WTC11 (cell line): ENCODE results near the gene SPSB3. TPM values are rescaled to one million over a fixed set of nuclear protein-coding genes. Genes with fewer than 3 reads are reported as not detected.

ENCODE experiments used
- AFF4 ChIP-seq: sonication (generic); formaldehyde crosslinking; IDR thresholded peaks from 2 replicates; pipeline ENCODE4 v1.8.1; 2023; ENCODE audit warnings: mild to moderate bottlenecking, missing genetic modification reagents, borderline replicate concordance
- AR ChIP-seq: fragments of 250-450 bp; sonication (Bioruptor Pico); IDR thresholded peaks from 2 replicates; pipeline ENCODE4 v1.9.0; 2021; ENCODE audit warnings: mild to moderate bottlenecking
- ELF4 ChIP-seq: sonication (generic); formaldehyde crosslinking; IDR thresholded peaks from 2 replicates; pipeline ENCODE4 v1.8.1; 2022; ENCODE audit warnings: low read depth, mild to moderate bottlenecking, moderate library complexity, missing genetic modification reagents
- EMX1 ChIP-seq: fragments of 250-450 bp; sonication (Bioruptor Pico); IDR thresholded peaks from 2 replicates; pipeline ENCODE4 v1.8.0; 2021; ENCODE audit warnings: mild to moderate bottlenecking
- FOXK1 ChIP-seq: sonication (generic); formaldehyde crosslinking; IDR thresholded peaks from 2 replicates; pipeline ENCODE4 v1.8.0; 2022; ENCODE audit warnings: mild to moderate bottlenecking, moderate library complexity, missing genetic modification reagents
- GABPB1 ChIP-seq: sonication (generic); formaldehyde crosslinking; IDR thresholded peaks from 2 replicates; pipeline ENCODE4 v1.8.1; 2023; ENCODE audit warnings: mild to moderate bottlenecking, missing genetic modification reagents
- GRHL2 ChIP-seq: fragments of 250-450 bp; sonication (Bioruptor Pico); IDR thresholded peaks from 2 replicates; pipeline ENCODE4 v1.8.0; 2022; ENCODE audit warnings: mild to moderate bottlenecking, moderate library complexity; ENCODE audit not compliant: insufficient replicate concordance, severe bottlenecking
- HMGXB4 ChIP-seq: sonication (generic); formaldehyde crosslinking; IDR thresholded peaks from 2 replicates; pipeline ENCODE4 v1.8.1; 2023; ENCODE audit warnings: mild to moderate bottlenecking, moderate library complexity, missing genetic modification reagents
- IRF1 ChIP-seq: sonication (generic); formaldehyde crosslinking; IDR thresholded peaks from 2 replicates; pipeline ENCODE4 v1.8.0; 2023; ENCODE audit warnings: missing genetic modification reagents
- JUN ChIP-seq: sonication (generic); formaldehyde crosslinking; IDR thresholded peaks from 2 replicates; pipeline ENCODE4 v1.8.0; 2023; ENCODE audit warnings: mild to moderate bottlenecking, missing genetic modification reagents
- MAX ChIP-seq: sonication (generic); formaldehyde crosslinking; IDR thresholded peaks from 2 replicates; pipeline ENCODE4 v1.8.0; 2022; ENCODE audit warnings: mild to moderate bottlenecking, missing genetic modification reagents
- NFE2L1 ChIP-seq: sonication (generic); formaldehyde crosslinking; IDR thresholded peaks from 2 replicates; pipeline ENCODE4 v1.8.1; 2023; ENCODE audit warnings: missing genetic modification reagents
- NR2C2 ChIP-seq: sonication (generic); formaldehyde crosslinking; IDR thresholded peaks from 2 replicates; pipeline ENCODE4 v1.8.0; 2022; ENCODE audit warnings: mild to moderate bottlenecking, missing genetic modification reagents
- TCF7 ChIP-seq: sonication (generic); formaldehyde crosslinking; IDR thresholded peaks from 2 replicates; pipeline ENCODE4 v1.8.0; 2022; ENCODE audit warnings: mild to moderate bottlenecking, low read depth, missing genetic modification reagents, moderate library complexity
- TP53 ChIP-seq: sonication (generic); formaldehyde crosslinking; IDR thresholded peaks from 2 replicates; pipeline ENCODE4 v1.8.1; 2023; ENCODE audit warnings: mild to moderate bottlenecking, missing genetic modification reagents
- ZNF138 ChIP-seq: sonication (generic); formaldehyde crosslinking; conservative IDR thresholded peaks from 2 replicates; pipeline ENCODE4 v1.8.1; 2022; ENCODE audit warnings: mild to moderate bottlenecking, moderate library complexity, missing genetic modification reagents
- ZNF232 ChIP-seq: sonication (generic); formaldehyde crosslinking; IDR thresholded peaks from 2 replicates; pipeline ENCODE4 v1.8.0; 2022; ENCODE audit warnings: mild to moderate bottlenecking, missing genetic modification reagents
- ZNF396 ChIP-seq: fragments of 250-450 bp; sonication (Bioruptor Pico); IDR thresholded peaks from 2 replicates; pipeline ENCODE4 v1.8.0; 2021; ENCODE audit warnings: mild to moderate bottlenecking, moderate library complexity, borderline replicate concordance
- total RNA-seq: library from RNA; stranded (reverse); gene quantifications from 3 replicates; pipeline ENCODE4 v1.2.3, GENCODE V29; 2021
- TF ChIP-seq, protein P1 (sequence below): sonication (generic); formaldehyde crosslinking; IDR thresholded peaks from 2 replicates; pipeline ENCODE4 v1.8.0; 2022; ENCODE audit warnings: missing genetic modification reagents
- TF ChIP-seq, protein P2 (sequence below): sonication (generic); formaldehyde crosslinking; IDR thresholded peaks from 2 replicates; pipeline ENCODE4 v1.8.1; 2023; ENCODE audit warnings: mild to moderate bottlenecking, missing genetic modification reagents
- TF ChIP-seq, protein P3 (sequence below): fragments of 200-600 bp; IDR thresholded peaks from 2 replicates; pipeline ENCODE4 v1.8.0; 2022; ENCODE audit warnings: antibody characterized with exemption

The SPSB3 gene
- total RNA-seq, 1 experiment from 2014 or later, result 32.8 TPM

DNA sequence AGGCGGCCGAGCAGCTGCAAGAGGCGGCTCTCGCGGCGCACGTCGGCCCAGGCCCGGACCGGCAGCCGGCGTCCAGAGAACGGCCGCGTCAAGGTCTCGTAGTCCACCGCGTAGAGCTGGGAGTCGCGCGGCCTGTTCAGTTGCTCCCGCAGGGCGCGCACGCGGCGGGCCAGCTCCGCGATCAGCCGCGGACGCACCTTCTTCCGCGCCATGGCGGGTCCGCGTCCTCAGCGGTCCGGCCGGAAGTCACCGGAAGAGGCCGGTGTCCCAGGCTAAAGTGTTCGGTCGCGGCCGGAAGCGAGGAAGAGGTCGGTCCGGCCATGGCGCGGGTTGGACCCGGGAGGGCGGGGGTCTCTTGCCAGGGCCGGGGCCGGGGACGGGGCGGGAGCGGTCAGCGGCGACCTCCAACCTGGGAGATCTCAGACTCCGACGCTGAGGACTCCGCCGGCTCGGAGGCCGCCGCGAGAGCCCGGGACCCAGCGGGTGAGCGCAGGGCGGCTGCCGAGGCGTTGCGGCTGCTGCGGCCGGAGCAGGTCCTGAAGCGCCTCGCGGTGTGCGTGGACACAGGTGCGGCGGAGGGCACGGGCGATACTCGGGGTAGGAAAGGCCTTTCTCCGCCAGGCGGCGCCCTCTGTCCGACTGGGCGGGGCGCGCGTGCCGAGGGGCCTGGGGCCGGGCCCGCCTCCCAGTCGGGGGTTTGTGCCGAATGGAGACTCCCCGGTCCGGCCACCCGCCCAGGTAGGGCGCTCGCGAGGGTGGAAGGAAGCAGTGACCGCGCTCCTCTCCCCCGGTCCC, 9.3 kb downstream of the SPSB3 start, which contains the start of gene MRPS34 (continued):
- TF ChIP-seq GABPB1 (CRISPR knock-in tag) (peak; percentile 89), GRHL2 (CRISPR knock-in tag) (no peak), ZNF138 (CRISPR knock-in tag) (no peak), ZNF396 (no peak), AFF4 (CRISPR knock-in tag) (no peak), NR2C2 (no peak), AR (CRISPR knock-in tag) (no peak), ZNF232 (peak; percentile 84), IRF1 (CRISPR knock-in tag) (0 out of 2 replicates have a peak, but pooled peaks have one; percentile 78), ELF4 (CRISPR knock-in tag) (no peak), TCF7 (CRISPR knock-in tag) (peak; percentile 17; the same call in 1 of the 2 replicates), TP53 (CRISPR knock-in tag) (no peak), EMX1 (no peak), NFE2L1 (CRISPR knock-in tag) (no peak; the same call in 1 of the 2 replicates), JUN (peak; percentile 71; the same call in 1 of the 2 replicates), MAX (CRISPR knock-in tag) (peak; percentile 87), HMGXB4 (CRISPR knock-in tag) (peak; percentile 95), FOXK1 (CRISPR knock-in tag) (peak; percentile 87)
- TF ChIP-seq, protein P1, sequence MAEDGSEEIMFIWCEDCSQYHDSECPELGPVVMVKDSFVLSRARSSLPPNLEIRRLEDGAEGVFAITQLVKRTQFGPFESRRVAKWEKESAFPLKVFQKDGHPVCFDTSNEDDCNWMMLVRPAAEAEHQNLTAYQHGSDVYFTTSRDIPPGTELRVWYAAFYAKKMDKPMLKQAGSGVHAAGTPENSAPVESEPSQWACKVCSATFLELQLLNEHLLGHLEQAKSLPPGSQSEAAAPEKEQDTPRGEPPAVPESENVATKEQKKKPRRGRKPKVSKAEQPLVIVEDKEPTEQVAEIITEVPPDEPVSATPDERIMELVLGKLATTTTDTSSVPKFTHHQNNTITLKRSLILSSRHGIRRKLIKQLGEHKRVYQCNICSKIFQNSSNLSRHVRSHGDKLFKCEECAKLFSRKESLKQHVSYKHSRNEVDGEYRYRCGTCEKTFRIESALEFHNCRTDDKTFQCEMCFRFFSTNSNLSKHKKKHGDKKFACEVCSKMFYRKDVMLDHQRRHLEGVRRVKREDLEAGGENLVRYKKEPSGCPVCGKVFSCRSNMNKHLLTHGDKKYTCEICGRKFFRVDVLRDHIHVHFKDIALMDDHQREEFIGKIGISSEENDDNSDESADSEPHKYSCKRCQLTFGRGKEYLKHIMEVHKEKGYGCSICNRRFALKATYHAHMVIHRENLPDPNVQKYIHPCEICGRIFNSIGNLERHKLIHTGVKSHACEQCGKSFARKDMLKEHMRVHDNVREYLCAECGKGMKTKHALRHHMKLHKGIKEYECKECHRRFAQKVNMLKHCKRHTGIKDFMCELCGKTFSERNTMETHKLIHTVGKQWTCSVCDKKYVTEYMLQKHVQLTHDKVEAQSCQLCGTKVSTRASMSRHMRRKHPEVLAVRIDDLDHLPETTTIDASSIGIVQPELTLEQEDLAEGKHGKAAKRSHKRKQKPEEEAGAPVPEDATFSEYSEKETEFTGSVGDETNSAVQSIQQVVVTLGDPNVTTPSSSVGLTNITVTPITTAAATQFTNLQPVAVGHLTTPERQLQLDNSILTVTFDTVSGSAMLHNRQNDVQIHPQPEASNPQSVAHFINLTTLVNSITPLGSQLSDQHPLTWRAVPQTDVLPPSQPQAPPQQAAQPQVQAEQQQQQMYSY (CRISPR knock-in tag), result no peak; the same call in 1 of the 2 replicates
- TF ChIP-seq, protein P2, sequence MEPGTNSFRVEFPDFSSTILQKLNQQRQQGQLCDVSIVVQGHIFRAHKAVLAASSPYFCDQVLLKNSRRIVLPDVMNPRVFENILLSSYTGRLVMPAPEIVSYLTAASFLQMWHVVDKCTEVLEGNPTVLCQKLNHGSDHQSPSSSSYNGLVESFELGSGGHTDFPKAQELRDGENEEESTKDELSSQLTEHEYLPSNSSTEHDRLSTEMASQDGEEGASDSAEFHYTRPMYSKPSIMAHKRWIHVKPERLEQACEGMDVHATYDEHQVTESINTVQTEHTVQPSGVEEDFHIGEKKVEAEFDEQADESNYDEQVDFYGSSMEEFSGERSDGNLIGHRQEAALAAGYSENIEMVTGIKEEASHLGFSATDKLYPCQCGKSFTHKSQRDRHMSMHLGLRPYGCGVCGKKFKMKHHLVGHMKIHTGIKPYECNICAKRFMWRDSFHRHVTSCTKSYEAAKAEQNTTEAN, result no peak
- TF ChIP-seq, protein P3, sequence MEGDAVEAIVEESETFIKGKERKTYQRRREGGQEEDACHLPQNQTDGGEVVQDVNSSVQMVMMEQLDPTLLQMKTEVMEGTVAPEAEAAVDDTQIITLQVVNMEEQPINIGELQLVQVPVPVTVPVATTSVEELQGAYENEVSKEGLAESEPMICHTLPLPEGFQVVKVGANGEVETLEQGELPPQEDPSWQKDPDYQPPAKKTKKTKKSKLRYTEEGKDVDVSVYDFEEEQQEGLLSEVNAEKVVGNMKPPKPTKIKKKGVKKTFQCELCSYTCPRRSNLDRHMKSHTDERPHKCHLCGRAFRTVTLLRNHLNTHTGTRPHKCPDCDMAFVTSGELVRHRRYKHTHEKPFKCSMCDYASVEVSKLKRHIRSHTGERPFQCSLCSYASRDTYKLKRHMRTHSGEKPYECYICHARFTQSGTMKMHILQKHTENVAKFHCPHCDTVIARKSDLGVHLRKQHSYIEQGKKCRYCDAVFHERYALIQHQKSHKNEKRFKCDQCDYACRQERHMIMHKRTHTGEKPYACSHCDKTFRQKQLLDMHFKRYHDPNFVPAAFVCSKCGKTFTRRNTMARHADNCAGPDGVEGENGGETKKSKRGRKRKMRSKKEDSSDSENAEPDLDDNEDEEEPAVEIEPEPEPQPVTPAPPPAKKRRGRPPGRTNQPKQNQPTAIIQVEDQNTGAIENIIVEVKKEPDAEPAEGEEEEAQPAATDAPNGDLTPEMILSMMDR, result peak; percentile 74
